Measurements from ENCODE around the gene PRR30. TPM values are rescaled to one million over a fixed set of nuclear protein-coding genes. Genes with fewer than 3 reads are reported as not detected.
"Not testable (repeated sequence)": the region's sequence is repeated elsewhere in the genome, so short reads cannot be mapped to it uniquely, and the experiment has no call there.

Gene PRR30
- total RNA-seq, 1 donor from 2014 or later, result not detected

GRCh38 chr2:27128668-27129571 lies 10.3 kb downstream of the PRR30 start:
- no peak for DNase-seq (ENCODE audit: low spot score)

DNA sequence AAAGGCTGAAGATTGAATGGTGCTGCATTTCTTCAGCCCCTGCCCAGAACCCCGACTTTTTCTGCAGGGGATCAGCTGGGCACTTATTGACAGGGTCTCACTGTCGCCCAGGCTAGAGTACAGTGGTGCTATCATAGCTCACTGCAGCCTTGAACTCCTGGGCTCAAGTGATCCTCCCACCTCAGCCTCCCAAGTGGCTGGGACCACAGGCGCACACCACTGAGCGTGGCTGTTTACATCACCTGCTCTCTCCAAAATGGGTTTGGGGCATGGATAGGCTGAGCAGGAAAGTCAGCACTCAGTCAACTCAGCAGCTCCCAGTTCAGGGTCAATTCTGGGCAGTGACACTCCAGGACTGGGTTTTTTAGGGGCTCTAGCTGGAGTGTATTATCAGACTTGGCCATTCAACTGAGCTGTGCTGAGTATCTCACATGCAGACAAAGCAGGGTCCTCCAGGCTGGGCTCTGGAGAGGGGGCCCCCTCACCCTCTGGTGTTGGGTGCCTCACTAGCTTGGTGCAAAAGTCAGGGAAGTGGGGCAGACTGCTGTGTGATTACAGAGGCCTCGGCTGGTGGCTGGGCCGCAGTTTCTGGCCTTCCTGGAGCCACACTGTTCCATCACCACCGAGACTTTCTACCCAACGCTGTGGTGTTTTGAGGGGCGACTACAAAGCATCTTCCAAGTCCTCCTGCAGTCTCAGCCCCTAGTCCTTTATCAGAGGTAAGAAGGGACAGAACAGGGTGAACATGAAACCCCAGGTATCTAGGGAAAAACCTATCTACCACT lies 11.1 kb downstream of the PRR30 start:
- DNase-seq (ENCODE audit: low spot score), result no peak

DNA sequence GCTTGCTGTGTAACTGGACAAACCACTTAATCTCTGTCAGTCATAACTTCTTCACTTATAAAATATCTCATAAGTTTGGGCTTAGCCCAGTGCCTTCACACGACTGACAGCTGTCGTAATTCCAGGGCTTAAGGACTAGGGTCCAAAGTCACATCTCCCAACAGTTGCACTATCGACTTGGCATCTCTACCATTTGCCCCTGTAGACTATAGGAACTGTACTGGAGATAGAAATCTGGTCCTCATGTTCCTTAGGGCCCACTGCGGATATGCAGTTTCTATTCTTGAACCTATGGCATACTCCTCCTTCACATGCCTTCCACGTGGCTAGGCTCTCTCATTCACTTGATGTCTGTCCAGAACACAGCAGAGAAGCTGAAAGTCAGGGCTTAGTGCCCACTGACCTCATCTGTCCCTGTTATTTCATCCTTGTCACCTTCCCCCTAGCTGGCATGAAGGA lies 12.9 kb downstream of the PRR30 start:
- no peak for DNase-seq (ENCODE audit: low spot score)

GRCh38 chr2:27125104-27125503 lies 14.1 kb downstream of the PRR30 start:
- DNase-seq (ENCODE audit: low spot score), result no peak

DNA sequence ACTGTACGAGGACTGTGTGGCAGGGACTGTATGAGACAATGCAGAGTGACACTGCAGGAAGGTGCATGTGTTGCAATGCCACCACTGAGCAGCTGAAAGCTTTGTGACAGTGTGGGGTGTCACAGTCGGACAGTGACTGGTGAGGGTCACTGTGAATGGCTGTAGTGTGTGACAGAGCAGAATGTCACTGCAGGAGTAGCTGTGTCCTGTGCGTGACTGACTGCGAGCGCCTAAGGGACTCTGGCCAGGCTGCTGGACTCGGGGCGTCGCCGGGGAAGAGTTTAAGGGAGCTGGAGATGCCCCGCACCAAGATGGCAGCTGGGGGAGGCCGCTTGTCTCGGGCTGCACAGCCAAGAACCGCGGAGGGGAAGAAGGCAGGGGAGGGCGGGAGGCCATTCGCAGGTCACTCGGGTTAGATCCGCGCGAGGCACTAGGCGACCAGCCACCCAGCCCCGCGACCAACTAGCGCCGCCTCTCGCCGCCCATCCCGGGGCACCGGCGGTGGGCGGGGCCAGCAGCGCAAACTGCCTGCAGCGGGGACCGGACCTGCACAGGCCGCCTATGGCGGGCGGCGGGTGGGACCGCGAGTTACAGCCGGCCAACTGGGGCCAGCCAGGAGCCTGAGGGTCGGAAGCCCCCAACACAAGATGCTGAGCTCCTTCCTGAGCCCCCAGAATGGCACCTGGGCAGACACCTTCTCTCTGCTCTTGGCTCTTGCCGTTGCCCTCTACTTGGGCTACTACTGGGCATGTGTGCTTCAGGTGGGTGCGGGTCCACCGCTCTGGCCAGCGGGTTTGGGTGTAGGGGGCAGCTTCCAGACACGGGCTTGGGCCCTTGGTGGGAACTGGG lies 15.7 kb downstream of the PRR30 start, which contains the start of gene ABHD1:
Gene ABHD1, plus strand, starts transcription at position 514 of the 849 bp plus-strand sequence. Its CDS starts 134 bp downstream, at position 648.
- DNase-seq (ENCODE audit: low spot score), result peak; percentile 54

- no peak for DNase-seq (ENCODE audit: low spot score)
These were observed 16.4 kb downstream of the PRR30 start for GRCh38 chr2:27122791-27123190.

DNA sequence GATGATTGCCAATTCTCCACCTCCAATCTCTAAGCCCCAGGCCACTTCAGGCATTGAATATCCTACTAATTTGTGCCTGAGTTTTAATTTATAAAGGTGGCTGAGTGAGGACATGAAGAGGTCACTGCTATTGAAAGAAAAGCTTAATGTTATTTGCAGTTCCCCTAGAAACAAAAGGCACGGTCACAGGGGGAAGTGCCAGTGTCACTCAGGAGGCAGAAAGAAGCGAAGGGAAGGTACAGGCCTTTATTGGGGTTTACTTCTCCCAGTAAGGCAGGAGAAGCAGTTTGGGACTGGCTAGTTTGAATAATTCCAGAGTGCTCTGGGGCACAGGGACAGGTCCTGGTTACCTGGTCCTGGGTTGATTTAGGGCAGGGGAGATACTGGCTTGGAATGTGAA lies 17.3 kb downstream of the PRR30 start:
- DNase-seq (ENCODE audit: low spot score), result no peak

DNA sequence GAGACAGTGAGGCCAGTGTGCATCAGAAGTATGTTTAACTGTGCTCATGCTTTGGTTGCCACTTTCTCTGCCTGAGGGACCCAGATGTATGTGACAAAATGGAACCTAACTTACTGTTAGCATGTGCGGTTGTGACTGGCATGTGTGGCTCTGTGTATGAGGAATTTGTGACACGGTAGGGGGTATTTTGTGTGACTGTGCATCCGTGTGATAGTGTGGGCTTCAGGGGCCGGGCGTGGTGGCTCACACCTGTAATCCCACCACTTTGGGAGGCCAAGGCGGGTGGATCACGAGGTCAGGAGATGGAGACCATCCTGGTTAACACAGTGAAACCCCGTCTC lies 19.9 kb downstream of the PRR30 start:
- not testable (repeated sequence) for DNase-seq (ENCODE audit: low spot score)

- no peak for DNase-seq (ENCODE audit: low spot score)
These were observed 20.5 kb downstream of the PRR30 start, which contains the start of gene CGREF1 for GRCh38 chr2:27118525-27119329. Gene CGREF1 (minus strand): TSS chr2:27119128. CDS start chr2:27104366, 14,762 bp downstream.

DNA sequence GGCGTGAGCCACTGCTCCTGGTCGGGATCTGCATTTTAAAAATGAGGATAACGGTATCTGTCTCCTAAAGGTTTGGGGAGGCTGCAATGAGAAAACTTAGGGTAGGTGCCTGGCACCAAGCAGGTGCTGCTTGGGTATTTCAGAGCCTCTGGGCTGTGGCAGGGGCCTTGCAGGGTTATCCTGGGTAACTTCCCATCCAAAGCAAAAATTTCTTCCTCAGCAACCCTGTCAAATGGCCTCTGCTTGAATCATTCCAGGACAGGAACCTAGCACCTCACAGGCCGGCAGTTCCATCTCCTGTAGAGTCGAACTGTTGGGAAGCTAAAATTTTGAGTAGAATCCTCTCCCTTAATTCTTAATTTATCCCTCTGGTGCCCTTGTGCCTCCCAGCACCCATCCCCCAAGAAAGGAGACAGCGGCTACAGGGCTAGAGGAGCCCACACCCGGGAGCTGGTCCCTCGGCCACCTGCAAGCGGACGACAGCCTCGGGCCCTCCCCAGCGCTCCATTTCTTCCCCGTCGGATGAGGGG lies 21.1 kb downstream of the PRR30 start:
- DNase-seq (ENCODE audit: low spot score), result no peak

- DNase-seq (ENCODE audit: low spot score), result no peak
These were observed 23.7 kb downstream of the PRR30 start for GRCh38 chr2:27115519-27115918.

DNA sequence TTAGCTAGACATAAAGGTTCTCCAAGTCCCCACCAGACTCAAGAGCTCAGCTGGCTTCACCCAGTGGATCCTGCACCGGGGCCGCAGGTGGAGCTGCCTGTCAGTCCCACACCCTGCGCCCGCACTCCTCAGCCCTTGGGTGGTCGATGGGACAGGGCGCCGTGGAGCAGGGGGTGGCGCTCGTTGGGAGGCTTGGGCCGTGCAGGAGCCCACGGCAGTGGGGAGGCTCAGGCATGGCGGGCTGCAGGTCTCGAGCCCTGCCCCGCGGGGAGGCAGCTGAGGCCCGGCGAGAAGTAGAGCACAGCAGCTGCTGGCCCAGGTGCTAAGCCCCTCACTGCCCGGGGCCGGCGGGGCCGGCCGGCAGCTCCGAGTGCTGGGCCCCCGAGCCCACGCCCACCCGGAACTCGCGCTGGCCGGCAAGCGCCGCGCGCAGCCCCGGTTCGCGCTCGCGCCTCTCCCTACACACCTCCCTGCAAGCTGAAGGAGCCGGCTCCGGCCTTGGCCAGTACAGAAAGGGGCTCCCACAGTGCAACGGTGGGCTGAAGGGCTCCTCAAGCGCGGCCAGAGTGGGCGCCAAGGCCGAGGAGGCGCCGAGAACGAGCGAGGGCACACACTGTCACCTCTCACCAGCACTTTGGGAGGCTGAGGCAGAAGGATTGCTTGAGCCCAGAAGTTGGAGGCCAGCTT lies 27.7 kb downstream of the PRR30 start:
- not testable (repeated sequence) for DNase-seq (ENCODE audit: low spot score)

DNA sequence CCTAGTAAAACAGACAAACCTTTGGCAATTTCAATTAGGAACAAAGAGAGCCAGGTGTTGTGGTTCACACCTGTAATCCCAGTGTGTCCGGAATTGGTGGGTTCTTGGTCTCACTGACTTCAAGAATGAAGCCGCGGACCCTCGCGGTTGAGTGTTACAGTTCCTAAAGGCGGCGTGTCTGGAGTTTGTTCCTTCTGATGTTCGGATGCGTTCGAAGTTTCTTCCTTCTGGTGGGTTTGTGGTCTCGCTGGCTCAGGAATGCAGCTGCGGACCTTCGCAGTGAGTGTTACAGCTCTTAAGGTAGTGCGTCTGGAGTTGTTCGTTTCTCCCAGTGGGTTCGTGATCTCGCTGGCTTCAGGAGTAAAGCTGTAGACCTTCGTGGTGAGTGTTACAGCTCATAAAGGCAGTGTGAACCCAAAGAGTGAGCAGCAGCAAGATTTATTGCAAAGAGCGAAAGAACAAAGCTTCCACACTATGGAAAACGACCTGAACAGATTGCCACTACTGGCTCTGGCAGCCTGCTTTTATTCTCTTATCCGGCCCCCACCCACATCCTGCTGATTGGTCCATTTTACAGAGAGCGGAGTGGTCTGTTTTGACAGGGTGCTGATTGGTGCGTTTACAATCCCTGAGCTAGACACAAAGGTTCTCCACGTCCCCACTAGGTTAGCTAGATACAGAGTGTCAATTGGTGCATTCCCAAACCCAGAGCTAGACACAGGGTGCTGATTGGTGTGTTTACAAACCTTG lies 28.4 kb downstream of the PRR30 start:
- DNase-seq (ENCODE audit: low spot score), result not testable (repeated sequence)

GRCh38 chr2:27109083-27109482 lies 30.1 kb downstream of the PRR30 start:
- no peak for DNase-seq (ENCODE audit: low spot score)

- no peak for DNase-seq (ENCODE audit: low spot score)
These were observed 31.0 kb downstream of the PRR30 start for GRCh38 chr2:27108221-27108620.

GRCh38 chr2:27105981-27106380 lies 33.2 kb downstream of the PRR30 start:
- no peak for DNase-seq (ENCODE audit: low spot score)

GRCh38 chr2:27102329-27102728 lies 36.9 kb downstream of the PRR30 start:
- no peak for DNase-seq (ENCODE audit: low spot score)

DNA sequence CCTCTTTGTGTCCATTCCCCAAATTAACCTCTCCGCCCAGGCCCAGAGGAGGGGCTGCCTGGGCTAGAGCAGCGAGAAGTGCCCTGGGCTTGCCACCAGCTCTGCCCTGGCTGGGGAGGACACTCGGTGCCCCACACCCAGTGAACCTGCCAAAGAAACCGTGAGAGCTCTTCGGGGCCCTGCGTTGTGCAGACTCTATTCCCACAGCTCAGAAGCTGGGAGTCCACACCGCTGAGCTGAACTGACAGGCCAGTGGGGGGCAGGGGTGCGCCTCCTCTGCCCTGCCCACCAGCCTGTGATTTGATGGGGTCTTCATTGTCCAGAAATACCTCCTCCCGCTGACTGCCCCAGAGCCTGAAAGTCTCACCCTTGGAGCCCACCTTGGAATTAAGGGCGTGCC lies 39.2 kb downstream of the PRR30 start:
- no peak for DNase-seq (ENCODE audit: low spot score)

DNA sequence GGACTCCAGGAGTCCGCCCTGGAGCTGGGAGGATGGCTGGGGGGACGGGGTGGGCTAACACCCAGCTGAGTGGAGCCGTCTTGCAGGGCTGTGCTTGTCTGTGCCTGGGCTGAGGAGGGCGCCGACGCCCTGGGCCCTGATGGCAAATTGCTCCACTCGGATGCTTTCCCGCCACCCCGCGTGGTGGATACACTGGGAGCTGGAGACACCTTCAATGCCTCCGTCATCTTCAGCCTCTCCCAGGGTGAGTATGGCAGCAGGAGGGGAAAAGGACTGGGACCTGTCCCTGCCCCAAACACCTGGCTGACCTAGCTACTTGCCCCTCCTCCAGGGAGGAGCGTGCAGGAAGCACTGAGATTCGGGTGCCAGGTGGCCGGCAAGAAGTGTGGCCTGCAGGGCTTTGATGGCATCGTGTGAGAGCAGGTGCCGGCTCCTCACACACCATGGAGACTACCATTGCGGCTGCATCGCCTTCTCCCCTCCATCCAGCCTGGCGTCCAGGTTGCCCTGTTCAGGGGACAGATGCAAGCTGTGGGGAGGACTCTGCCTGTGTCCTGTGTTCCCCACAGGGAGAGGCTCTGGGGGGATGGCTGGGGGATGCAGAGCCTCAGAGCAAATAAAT lies 39.8 kb downstream of the PRR30 start:
- no peak for DNase-seq (ENCODE audit: low spot score)
